ENCODE results near the gene DCUN1D4. TPM values are rescaled to one million over a fixed set of nuclear protein-coding genes. Genes with fewer than 3 reads are reported as not detected.
A peak's percentile ranks its signal among the peaks of the same experiment; 100 is the strongest.

DCUN1D4 gene
- total RNA-seq, 2 donors from 2014 or later, result 42.0 to 51.5 TPM

GRCh38 chr4:51840781-51841180 lies 2.2 kb upstream of the DCUN1D4 start:
- 72 to 100% methylated on average over 2 to 3 of the region's 4 CpGs for WGBS, 2 experiments (ENCODE audit: insufficient coverage in 1 of 2, insufficient read length in 1 of 2)
- DNase-seq, result no peak
- Mint-ChIP-seq H3K9me3 (no peaks in the 10 kb centered on the region), H3K27me3 (ENCODE audit: insufficient read depth) (peaks cover 40% of the 10 kb centered on the region), H3K4me3 (no peak overlapping the region), H3K36me3 (ENCODE audit: low read depth) (no peaks in the 10 kb centered on the region), H3K4me1 (peaks cover 11% of the 10 kb centered on the region), H3K27ac (no peak overlapping the region)
- TF ChIP-seq CTCF (conservative IDR thresholded peaks at IDR 0.05), result no peak
- peaks cover 26% of the 10 kb centered on the region for H3K27me3 ChIP-seq (ENCODE audit: control insufficient read depth, insufficient read depth, low read length, poor library complexity, severe bottlenecking)
- H3K4me1 ChIP-seq (ENCODE audit: control insufficient read depth, insufficient read depth, low read length), result no peaks in the 10 kb centered on the region
- H3K27ac ChIP-seq (ENCODE audit: low read depth, low read length), result no peak overlapping the region
- H3K36me3 ChIP-seq (ENCODE audit: control insufficient read depth, insufficient read depth, low read length), result no peaks in the 10 kb centered on the region
- no peaks in the 10 kb centered on the region for H3K9me3 ChIP-seq (ENCODE audit: control insufficient read depth, low read length)
- H3K9ac ChIP-seq (ENCODE audit: extremely low read depth, low read length, poor library complexity, severe bottlenecking), result no peak overlapping the region
- no peak overlapping the region for H3K4me3 ChIP-seq (ENCODE audit: low read length)

DNA sequence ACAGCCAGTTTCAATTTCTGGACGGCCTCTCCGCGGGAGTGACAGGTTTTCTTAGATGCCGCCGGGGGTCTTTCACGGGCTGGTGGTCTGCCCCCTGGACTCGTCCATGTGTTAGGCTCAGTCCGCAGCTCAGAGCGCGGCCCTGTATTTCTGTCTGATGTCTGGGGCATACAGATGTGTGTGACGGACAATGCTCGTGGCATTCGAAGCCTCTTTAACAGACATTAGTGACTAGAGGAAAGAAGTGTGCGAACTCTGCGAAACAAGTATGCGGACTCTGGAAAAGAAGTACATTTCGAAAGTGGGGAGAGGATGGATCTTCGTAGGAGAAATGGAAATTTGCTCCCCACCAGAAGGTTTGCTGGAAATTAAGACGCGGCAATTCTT lies 793 bp upstream of the DCUN1D4 start:
- H3K27me3 Mint-ChIP-seq (ENCODE audit: insufficient read depth), result peaks cover 40% of the 10 kb centered on the region
- no peaks in the 10 kb centered on the region for H3K9me3 Mint-ChIP-seq
- WGBS, 2 experiments (ENCODE audit: insufficient coverage in 1 of 2, insufficient read length in 1 of 2), result 2 to 4% methylated on average over 9 to 20 of the region's 20 CpGs
- H3K36me3 ChIP-seq (ENCODE audit: control insufficient read depth, insufficient read depth, low read length), result peaks cover 6% of the 10 kb centered on the region
- TF ChIP-seq CTCF (conservative IDR thresholded peaks at IDR 0.05), result no peak
- peaks cover 11% of the 10 kb centered on the region for H3K4me1 Mint-ChIP-seq
- H3K9ac ChIP-seq (ENCODE audit: extremely low read depth, low read length, poor library complexity, severe bottlenecking), result peak overlapping the region; percentile 27
- peak overlapping the region; percentile 77 for H3K4me3 Mint-ChIP-seq
- no peaks in the 10 kb centered on the region for H3K9me3 ChIP-seq (ENCODE audit: control insufficient read depth, low read length)
- no peaks in the 10 kb centered on the region for H3K36me3 Mint-ChIP-seq (ENCODE audit: low read depth)
- peaks cover 26% of the 10 kb centered on the region for H3K27me3 ChIP-seq (ENCODE audit: control insufficient read depth, insufficient read depth, low read length, poor library complexity, severe bottlenecking)
- H3K27ac ChIP-seq (ENCODE audit: low read depth, low read length), result peak overlapping the region; percentile 86
- DNase-seq, result no peak
- H3K4me1 ChIP-seq (ENCODE audit: control insufficient read depth, insufficient read depth, low read length), result no peaks in the 10 kb centered on the region
- H3K27ac Mint-ChIP-seq, result no peak overlapping the region
- peak overlapping the region; percentile 97 for H3K4me3 ChIP-seq (ENCODE audit: low read length)

DNA sequence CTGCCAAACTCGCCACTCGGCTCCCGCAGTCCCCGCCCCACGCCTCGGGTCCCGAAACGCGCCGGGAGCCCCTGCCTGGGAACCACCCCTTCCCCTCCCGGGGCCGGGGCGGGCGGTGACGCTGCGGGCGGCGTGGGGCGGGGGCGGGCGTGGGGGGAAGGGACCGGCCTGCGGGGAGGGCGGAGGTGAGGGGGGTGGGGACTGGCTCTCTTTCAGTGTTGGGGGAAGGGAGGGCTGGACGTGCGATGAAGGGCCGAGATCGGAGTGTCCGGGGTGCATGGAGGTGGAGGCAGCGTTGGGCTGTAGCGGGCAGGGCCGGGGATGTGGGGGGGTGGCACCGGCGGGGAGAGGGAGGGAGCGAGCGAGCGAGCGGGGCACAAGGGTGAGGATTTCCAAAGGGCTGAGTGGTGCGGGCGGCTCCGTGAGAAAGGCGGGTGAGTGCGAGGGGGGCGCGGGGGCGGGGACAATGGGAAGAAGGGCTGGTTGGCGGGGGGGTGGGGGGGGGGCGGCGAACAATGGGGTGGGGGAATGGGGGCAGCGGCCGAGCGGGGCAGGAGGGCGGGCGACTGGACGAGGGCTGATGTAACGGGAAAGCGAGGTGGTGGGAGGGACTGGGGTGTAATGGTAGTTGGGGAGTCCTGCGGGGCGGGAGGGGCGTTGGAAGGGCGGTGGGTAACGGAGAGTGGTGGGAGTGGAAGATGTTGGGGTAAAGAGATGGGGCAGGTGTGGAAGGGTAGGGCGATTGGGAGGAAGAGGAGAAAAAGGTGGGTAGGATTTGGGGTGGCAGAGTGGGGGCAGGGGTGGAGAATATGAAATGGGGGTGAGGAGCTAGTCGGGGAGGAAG lies 578 bp downstream of the DCUN1D4 start:
- Histone ChIP-seq H3K27ac (ENCODE audit: low read depth, low read length) (peak overlapping the region; percentile 88), H3K9me3 (ENCODE audit: control insufficient read depth, low read length) (no peaks in the 10 kb centered on the region), H3K4me3 (ENCODE audit: low read length) (peak overlapping the region; percentile 86), H3K4me1 (ENCODE audit: control insufficient read depth, insufficient read depth, low read length) (no peaks in the 10 kb centered on the region), H3K9ac (ENCODE audit: extremely low read depth, low read length, poor library complexity, severe bottlenecking) (peak overlapping the region; percentile 54), H3K36me3 (ENCODE audit: control insufficient read depth, insufficient read depth, low read length) (peaks cover 10% of the 10 kb centered on the region), H3K27me3 (ENCODE audit: control insufficient read depth, insufficient read depth, low read length, poor library complexity, severe bottlenecking) (peaks cover 26% of the 10 kb centered on the region)
- WGBS, 2 experiments (ENCODE audit: insufficient coverage in 1 of 2, insufficient read length in 1 of 2), result 0% methylated on average over 2 to 29 of the region's 64 CpGs
- no peaks in the 10 kb centered on the region for H3K9me3 Mint-ChIP-seq
- peaks cover 11% of the 10 kb centered on the region for H3K4me1 Mint-ChIP-seq
- peak overlapping the region; percentile 55 for H3K27ac Mint-ChIP-seq
- peaks cover 36% of the 10 kb centered on the region for H3K27me3 Mint-ChIP-seq (ENCODE audit: insufficient read depth)
- no peaks in the 10 kb centered on the region for H3K36me3 Mint-ChIP-seq (ENCODE audit: low read depth)
- no peak for TF ChIP-seq CTCF (conservative IDR thresholded peaks at IDR 0.05)
- peak overlapping the region; percentile 77 for H3K4me3 Mint-ChIP-seq
- DNase-seq, result peak; percentile 87
